ENCODE results near the gene DPF3.

DPF3 gene

GRCh38 chr14:72699852-72700257, 194.0 kb downstream of the DPF3 start:
- no peak for DNase-seq (ENCODE audit: extremely low read depth, insufficient read length)
- Histone ChIP-seq H3K27me3 (replicated peaks; ENCODE audit: control insufficient read depth, insufficient read depth, low read length) (no peaks in the 10 kb centered on the region), H3K36me3 (ENCODE audit: control insufficient read depth, insufficient read depth, low read length) (no peaks in the 10 kb centered on the region), H3K4me3 (replicated peaks; ENCODE audit: low read depth, low read length) (no peak overlapping the region)
- no peak for TF ChIP-seq CTCF (IDR thresholded peaks at IDR 0.05; ENCODE audit: insufficient read depth, low read length, poor library complexity, severe bottlenecking)

GRCh38 chr14:72699443-72699842, 194.5 kb downstream of the DPF3 start:
- no peaks in the 10 kb centered on the region for H3K27me3 ChIP-seq (replicated peaks; ENCODE audit: control insufficient read depth, insufficient read depth, low read length)
- no peaks in the 10 kb centered on the region for H3K36me3 ChIP-seq (ENCODE audit: control insufficient read depth, insufficient read depth, low read length)
- no peak for DNase-seq (ENCODE audit: extremely low read depth, insufficient read length)
- no peak for TF ChIP-seq CTCF (IDR thresholded peaks at IDR 0.05; ENCODE audit: insufficient read depth, low read length, poor library complexity, severe bottlenecking)
- no peak overlapping the region for H3K4me3 ChIP-seq (replicated peaks; ENCODE audit: low read depth, low read length)

GRCh38 chr14:72692696-72693095, 201.2 kb downstream of the DPF3 start:
- no peak for DNase-seq (ENCODE audit: extremely low read depth, insufficient read length)
- no peak for TF ChIP-seq CTCF (IDR thresholded peaks at IDR 0.05; ENCODE audit: insufficient read depth, low read length, poor library complexity, severe bottlenecking)
- H3K4me3 ChIP-seq (replicated peaks; ENCODE audit: low read depth, low read length) = no peak overlapping the region
- H3K36me3 ChIP-seq (ENCODE audit: control insufficient read depth, insufficient read depth, low read length) = no peaks in the 10 kb centered on the region; the same call in 1 of the 2 replicates
- H3K27me3 ChIP-seq (replicated peaks; ENCODE audit: control insufficient read depth, insufficient read depth, low read length) = no peaks in the 10 kb centered on the region

GRCh38 chr14:72690324-72690723, 203.6 kb downstream of the DPF3 start:
- H3K27me3 ChIP-seq (replicated peaks; ENCODE audit: control insufficient read depth, insufficient read depth, low read length) = no peaks in the 10 kb centered on the region
- DNase-seq (ENCODE audit: extremely low read depth, insufficient read length) = no peak
- H3K4me3 ChIP-seq (replicated peaks; ENCODE audit: low read depth, low read length) = no peak overlapping the region
- TF ChIP-seq CTCF (IDR thresholded peaks at IDR 0.05; ENCODE audit: insufficient read depth, low read length, poor library complexity, severe bottlenecking) = no peak
- H3K36me3 ChIP-seq (ENCODE audit: control insufficient read depth, insufficient read depth, low read length) = no peaks in the 10 kb centered on the region; the same call in 1 of the 2 replicates

- no peak for TF ChIP-seq CTCF (IDR thresholded peaks at IDR 0.05; ENCODE audit: insufficient read depth, low read length, poor library complexity, severe bottlenecking)
- H3K4me3 ChIP-seq (replicated peaks; ENCODE audit: low read depth, low read length) = no peak overlapping the region
- H3K36me3 ChIP-seq (ENCODE audit: control insufficient read depth, insufficient read depth, low read length) = no peaks in the 10 kb centered on the region; the same call in 1 of the 2 replicates
- no peak for DNase-seq (ENCODE audit: extremely low read depth, insufficient read length)
- H3K27me3 ChIP-seq (replicated peaks; ENCODE audit: control insufficient read depth, insufficient read depth, low read length) = no peaks in the 10 kb centered on the region
Observed at GRCh38 chr14:72688990-72689671, 204.8 kb downstream of the DPF3 start.

GRCh38 chr14:72686832-72687231, 207.1 kb downstream of the DPF3 start:
- no peak for TF ChIP-seq CTCF (IDR thresholded peaks at IDR 0.05; ENCODE audit: insufficient read depth, low read length, poor library complexity, severe bottlenecking)
- H3K27me3 ChIP-seq (replicated peaks; ENCODE audit: control insufficient read depth, insufficient read depth, low read length) = no peaks in the 10 kb centered on the region
- no peak overlapping the region for H3K4me3 ChIP-seq (replicated peaks; ENCODE audit: low read depth, low read length)
- no peaks in the 10 kb centered on the region; the same call in 1 of the 2 replicates for H3K36me3 ChIP-seq (ENCODE audit: control insufficient read depth, insufficient read depth, low read length)
- DNase-seq (ENCODE audit: extremely low read depth, insufficient read length) = no peak
